NCI-H187 (cell line): ENCODE measurements around the gene CPED1.
A peak's percentile ranks its signal among the peaks of the same experiment; 100 is the strongest.
"Not testable (repeated sequence)": the region's sequence is repeated elsewhere in the genome, so short reads cannot be mapped to it uniquely, and the experiment has no call there.

ENCODE experiments used
- DNase-seq, 2 experiments: peaks; one replicate each; lab custom pipeline; 2025; lab: John Stamatoyannopoulos, UW

The CPED1 gene

DNA sequence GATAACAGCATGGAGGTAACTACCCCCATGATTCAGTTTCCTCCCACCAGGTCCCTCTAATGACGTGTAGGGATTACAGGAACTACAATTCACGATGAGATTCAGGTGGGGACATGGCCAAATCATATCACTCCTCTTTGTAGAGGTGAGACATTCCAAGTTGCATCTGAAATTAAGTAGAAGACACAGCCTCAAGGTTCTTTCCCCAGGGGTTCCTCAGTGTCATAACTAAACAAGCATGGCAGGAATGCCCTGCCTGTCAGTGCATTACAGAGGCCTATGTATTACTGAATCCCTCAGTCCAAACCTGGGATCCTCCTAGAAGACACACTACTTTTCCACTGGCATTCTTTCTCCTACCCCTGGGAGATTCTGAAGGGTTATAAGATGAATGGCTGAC lies 297.7 kb downstream of the CPED1 start:
- no peak for DNase-seq

DNA sequence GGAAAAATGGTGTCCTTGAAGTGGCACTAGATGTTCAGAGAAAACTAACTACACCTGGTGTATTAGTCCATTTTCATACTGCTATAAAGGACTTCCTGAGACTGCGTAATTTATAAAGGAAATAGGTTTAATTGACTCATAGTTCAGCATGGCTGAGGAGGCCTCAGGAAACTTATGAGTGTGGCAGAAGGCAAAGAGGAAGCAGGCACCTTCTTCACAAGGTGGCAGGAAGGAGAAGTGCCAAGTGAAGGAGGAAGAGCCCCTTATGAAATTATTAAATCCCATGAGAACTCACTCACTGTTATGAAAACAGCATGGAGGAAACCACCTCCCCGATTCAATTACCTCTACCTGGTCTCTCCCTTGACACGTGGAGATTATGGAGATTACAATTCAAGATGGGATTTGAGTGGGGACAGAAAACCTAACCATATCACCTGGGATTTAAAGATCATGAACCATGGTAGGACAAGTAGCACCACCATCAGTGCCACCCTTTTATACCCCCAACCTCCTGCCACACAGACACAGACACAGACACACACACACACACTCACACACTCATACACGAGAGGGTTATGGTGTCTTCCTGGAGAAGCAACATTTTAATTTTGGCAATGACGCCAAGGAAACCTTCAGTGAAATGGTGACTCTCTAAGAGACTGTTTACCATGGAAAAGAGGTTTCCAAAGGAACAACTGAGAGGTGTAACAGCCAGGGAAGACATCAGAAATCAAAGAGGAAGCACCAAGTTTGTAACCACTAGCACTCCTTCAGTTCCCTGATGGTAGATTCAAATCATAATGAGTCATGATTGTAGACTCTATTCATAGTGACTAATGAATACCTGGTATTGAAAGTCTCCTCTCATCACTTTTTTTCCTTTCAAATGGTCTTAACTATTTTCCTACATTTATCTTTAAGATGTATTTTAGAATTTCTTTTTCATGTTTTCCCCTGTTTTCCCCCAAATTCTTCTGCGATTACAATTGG lies 298.5 kb downstream of the CPED1 start:
- no peak for DNase-seq

DNA sequence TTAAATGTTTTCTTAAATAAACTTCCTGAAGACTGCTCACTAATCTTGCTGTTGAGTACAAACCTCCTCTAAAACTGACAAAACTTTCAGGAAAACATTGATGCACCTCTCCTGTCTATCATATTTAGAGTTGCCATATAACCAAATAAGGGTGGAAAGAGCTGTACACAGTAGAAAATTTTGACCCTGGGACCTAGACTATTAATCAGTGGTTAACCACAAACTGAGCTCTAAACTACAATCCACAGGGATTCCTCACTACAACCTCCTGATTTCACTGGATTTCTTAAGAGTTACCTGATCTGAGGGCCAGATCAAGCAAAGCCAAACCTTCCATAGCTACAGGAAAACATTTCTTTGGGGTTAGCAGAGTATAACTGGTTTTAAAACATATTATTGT lies 300.4 kb downstream of the CPED1 start:
- DNase-seq: no peak

DNA sequence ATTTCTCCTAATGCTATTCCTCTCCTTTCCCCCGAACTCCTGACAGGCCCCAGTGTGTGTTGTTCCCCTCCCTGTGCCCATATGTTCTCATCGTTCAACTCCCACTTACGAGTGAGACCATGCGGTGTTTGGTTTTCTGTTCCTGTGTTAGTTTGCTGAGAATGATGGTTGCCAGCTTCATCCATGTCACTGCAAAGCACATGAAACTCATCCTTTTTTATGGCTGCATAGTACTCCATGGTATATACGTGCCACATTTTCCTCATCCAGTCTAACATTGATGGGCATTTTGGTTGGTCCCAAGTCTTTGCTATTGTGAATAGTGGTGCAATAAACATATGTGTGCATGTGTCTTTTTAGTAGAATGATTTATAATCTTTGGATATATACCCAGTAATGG lies 301.4 kb downstream of the CPED1 start:
- DNase-seq: not testable (repeated sequence)

DNA sequence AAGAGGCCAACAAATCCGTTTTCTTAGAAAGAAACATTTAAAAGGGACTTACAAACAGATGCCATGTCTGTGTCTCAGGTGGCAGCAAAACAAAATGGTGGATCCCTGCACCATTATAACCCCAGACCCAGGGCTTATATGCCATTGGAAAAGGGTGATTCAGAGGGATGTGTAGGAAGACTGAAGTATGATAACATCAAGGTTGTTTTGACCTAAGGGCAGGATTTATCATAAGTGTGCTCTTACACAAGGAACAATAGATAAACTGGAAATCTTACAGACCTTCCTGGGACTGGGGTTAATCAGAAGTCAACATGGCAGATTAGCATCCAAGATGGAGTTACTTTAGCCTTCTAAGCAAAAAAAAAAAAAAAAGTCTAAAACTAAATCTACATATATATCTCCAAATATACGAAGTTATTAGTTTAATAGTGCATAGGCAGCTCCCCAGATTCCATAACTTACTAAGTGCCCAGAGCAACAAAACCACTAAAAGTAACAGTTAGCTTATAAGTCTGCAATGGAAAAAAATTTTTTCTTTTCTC lies 306.0 kb downstream of the CPED1 start:
- no peak for DNase-seq

DNA sequence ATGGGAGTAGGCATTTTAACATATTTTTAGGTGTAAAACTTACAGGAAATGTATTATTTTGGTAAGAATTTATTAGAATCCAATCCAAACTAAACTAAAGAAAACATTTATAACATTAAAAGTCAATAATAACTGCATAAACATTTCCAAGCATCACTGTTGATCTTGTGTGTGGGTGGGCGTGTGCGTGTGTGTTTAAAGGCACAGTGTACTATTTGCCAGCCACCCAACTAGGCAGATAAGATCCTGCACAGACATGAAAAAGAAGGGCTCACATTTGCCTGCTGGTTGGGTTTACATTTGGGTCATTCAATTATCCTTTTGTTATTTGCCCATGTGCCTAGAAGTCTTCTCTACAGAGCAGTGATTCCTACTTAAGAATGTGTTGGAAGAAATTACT lies 309.3 kb downstream of the CPED1 start:
- DNase-seq: no peak

DNA sequence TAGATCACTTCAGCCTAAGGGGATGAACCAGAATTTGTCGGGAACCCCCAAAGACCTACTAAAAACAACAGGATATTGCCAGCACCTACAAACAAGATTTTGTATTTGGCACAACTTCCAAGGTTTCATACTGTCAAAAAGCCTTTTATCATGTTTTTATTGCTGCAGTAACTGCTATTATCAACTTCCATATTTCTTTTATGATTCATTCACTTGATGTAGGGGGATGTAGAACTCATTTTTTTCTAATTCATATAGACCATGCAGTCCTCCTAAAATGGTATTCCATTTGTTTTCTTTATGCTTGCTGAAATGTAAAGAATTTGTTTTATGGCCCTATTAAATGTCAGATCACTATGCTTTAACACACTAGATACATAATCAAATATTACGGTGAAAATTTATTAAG lies 310.3 kb downstream of the CPED1 start:
- no peak for DNase-seq

DNA sequence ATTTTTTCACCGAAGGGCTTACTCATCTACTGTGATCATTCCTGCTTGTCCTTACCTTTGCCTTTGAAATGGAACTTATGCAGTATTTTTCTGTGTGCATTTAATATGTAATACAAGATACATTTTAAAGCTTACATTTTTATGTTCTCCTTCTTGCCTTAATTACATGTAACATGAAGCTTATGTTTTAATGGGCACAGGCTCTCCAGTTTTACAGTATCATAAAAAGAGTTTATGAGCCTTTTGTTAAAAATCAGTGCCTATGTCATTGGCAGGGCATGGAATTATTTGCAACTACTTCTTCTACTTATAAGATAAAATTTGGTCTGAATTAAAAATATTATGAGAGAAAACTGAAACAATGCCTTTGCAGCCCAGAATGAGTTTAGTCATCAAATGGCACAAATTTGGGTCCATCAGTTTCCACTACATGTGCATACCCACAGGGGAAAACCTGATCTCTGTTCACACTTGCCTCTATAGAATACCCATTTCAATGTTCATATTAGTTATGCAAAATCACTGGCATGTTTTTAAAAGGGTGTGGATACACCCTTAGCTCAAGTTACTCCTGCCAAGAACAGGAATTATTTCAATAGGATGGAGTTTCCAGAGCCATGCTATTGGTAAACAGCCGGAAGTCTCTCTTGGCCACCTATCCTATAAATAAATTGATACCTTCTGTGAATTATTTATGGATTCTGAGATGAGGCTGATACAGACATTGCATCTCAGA lies 312.3 kb downstream of the CPED1 start:
- no peak for DNase-seq

DNA sequence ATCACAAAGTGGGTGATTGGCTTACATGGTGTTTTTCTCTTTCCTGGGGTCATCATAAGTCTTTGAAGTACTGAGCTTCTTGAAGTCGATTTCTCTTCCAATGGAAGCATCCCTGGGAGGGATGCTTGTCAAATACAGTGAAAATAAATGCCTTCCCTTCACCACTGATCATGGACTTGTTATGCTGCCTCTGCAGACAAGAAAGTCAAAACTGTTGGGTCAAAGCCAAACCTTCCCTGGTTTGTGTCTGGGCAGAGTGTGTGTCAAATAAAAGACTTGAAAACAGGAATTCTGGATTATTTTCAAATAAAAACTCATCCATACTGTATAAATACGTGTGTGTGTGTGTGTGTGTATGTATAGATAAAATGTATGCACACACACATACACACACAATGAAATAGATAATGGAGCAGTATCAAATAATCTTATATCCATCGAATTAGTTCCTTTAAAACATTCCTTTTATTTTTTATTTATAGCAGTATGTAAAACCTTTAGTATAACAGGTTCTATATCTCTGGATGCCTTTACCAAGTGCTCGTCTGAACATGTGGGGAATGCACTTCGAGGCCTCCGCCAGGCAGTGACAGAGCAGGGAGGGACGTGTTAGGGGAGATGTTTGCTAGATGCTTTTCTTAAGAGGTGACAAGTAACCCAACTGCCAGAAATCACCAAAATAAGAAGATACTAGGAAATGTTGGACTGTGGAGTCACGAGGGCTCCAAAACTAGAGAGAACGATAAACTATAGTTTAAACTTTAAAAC lies 313.1 kb downstream of the CPED1 start:
- no peak for DNase-seq

DNA sequence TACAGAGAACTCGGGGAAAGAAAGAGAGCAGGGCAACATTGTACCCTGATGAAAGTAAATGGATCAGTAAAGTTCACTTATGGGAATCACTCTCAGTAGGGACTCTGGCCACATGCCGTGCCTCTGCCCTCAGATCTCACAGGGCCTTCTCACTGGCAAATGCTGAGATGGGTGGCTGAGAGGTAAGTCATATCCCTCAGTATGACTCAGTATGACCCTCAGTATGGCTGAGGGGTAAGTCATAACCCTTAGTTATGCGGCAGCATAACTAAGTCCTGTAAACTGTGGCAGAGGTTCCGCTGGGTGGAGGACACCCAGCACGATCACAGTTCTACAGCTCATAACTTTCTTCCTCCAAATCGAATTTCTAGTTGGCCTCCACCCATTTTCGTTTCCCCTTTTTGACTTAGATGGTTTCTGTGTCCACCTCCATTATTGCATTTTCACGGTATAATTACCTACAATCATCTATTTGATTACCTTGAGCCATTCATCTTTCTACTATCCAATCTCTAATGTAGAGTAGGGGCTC lies 313.8 kb downstream of the CPED1 start:
- no peak for DNase-seq

DNA sequence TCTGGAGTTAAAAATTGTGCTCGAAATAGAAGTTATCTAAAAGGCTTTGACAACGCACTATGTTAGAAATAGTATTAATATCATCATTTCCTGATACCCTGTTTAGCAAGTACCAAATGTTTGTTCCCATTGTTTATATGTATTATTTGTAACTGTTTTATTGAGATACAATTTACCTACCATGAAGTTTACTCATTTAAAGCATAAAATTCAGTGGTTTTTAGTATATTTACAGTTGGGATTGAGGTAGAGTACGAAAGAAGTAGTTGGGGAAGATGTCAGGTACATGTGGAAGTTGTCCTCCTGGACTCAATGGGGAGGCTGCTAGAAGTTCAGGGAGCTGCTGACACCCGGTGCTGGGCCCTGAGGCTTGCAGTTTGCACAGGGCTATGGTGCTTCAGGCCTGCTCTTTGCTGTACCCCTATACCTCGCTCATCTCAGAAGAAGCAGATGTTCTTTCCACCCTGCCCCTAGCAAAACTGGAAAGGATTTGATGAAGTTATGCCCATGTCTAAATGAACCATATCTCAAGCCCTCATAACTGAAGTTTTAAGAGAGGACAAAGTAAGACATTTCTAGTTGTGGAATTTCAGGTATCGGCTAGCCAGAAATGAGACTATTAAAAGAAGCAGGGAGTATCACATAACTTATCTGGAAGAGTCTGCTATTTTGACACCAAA lies 315.1 kb downstream of the CPED1 start:
- no peak for DNase-seq

DNA sequence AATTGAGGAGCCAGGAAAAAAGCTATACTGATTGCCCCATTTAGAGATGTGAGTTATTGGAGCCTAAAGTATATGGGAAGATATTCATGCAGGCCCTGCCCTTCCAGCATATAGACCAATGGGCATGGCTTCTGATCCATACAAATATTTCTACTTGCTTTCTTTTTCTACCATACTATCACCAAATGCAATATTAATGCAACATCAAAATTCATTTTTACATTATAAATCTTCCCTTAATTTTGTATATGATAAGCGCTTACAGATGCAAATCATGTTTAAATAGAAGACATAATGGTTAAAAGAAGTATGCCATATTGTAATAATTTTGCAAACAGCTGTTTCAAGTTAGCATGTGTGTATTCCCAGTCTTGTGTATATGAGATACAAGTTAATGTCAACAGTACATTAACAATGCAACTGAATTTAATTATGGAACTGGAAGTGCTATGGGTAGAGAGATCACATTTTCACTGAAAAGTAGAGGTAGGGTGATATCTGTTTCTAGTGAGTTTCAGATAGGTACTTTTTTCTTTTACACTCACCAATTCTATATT lies 315.7 kb downstream of the CPED1 start:
- no peak for DNase-seq

DNA sequence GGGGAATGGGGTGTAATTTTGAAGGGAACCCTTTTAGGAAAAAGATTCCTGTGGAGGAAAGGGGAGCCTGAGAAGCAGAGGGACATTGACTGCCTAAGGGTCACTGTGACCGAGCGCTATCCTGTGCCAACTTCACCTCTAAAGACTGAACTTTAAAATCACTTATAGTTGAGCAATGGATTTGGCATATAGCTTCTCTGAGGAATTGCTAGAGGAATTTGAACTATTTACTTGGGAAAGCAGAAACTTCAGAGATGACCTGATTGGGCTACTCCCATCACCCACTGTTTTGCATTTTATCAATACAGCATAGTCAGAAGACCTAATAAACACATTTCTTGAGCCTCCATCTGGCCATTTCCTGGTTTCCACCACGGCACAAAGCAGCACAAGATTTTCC lies 316.6 kb downstream of the CPED1 start:
- no peak for DNase-seq

DNA sequence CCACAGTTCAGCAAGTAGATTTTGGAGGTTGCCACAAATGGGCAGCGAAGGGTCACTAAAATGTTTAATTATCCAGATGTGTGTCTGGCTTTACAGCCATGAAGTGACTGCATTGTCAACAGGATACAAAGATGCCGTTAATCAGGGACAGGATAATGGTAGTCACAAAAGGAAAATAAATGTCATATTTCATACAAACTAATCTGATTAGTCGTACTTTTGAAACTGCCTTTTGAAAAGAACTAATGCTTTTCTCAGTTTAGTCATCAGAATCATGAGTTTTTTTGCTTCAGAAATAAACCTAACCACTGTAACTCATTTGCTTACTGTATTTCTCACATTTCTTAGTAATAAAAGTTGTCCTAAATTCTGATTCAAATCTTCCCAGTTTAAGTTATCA lies 318.1 kb downstream of the CPED1 start:
- DNase-seq: no peak

DNA sequence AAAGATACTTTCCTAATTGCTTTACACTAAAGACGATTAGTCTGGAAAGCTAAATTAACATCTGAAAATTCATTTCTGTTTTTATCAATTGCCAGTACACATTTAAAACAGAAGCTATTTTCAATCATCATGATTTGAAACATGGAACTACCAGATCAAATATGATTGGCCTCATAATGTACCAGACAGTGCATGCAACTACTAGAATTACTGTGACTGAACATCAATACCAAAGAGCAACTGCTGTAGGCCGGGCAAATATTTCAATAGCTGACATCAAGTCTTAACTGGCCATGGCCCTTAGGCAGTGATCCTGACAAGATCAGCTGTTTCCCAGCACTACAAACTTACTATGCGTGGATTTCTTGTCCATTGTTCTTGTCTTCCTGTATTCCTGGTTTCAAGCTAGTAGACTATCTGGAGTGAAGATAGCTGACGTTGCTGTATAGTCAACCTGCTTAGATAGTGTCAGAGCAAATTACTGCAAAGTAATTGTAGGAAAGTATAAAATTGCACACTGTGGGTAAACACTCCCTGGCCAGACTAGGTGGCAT lies 318.6 kb downstream of the CPED1 start:
- DNase-seq: no peak

DNA sequence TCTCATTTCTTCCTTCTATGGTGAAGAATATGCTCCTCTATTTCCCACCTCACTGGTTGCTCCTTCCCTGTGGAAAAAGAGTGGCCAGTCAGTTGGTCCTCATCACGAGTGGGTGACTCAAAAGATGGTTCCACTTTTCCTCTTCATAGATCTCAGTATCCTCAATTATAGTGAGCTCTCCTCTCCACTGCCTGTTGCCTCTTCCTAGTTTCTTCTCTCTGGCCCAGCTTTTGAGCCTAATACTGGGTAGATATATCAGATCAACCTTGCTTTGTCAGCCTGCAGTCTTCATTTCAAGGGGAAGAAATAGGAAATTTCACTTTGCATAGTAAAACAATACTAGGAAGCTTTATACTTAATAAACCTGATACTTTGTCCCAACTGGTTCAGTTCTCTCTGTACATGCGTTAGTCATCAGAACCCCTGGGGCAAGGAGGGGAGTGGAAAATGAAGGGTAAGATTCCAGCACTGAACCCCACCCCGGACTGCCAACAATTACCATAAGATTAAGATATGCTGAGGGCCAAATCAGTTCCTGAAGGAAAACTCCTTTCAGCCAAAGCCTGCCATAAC lies 324.8 kb downstream of the CPED1 start:
- peak in 1 of 2 experiments; percentile 40 for DNase-seq

DNA sequence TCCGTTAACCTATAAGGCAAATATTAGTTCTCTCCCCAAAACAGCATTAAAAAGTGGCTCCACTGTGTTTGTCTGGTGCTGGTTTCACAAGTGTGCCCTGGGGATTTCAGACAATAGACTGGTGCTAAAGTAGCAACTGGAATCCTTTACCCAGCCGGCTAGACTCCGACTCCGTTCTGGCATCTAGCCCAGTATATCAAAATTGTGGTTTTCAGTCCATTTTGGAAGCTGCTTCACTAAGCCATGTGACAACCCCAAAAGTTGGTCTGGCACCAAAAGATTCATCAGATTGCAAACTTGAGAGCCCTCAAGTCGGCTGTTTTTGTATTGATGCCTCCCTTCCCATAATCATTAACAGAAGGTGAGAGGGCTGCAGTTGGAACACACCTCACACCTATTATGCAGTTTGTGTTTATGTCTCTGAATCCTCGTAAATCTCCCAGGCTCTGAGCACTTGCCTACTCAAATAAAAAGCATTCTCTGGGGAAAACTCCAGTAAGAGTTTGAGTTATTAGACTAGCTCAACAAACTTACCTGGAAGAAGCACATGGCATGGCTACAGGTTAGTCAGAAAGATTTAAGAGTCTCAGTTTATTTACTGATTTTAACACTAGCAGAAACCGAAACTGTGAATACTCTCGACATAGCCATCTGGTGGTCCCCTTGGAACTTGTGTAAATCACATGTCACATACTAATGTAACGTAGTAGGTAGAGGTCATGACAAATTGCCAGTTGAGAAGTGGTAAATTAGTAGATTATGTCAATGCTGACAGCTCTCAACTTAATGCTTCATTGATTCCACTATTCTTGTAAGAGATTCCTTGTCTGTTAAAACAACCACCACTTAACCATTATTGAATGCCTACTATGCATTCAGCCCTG lies 325.5 kb downstream of the CPED1 start:
- DNase-seq: peak; percentile 96

DNA sequence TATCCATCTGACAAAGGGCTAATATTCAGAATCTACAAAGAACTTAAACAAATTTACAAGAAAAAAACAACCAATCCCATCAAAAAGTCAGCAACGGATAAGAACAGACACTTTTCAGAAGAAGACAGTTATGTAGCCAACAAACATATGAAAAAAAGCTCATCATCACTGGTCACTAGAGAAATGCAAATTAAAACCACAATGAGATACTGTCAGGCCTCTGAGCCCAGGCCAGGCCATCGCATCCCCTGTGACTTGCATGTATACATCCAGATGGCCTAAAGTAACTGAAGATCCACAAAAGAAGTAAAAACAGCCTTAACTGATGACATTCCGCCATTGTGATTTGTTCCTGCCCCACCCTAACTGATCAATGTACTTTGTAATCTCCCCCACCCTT lies 326.7 kb downstream of the CPED1 start:
- DNase-seq: not testable (repeated sequence)

DNA sequence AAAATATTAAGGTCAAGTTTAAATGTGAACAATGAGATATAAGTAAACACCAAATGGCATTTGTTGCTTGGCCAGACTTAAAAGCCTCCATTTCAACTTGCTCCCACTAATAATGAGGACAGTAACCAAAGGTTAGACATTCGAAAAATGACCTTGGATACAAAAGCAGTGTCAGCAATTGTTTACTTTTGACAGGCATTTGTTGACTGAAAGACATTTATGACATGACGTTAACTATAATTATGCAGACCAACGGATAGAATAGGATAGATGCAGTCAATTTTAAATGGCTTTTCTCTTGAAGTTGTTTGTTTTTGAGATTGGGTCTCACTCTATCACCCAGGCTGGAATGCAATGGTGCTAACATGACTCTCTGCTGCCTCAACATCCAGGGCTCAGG lies 333.9 kb downstream of the CPED1 start:
- DNase-seq: no peak
